PC-9 (cell line): ENCODE data around the gene KIFC3. TPM values are rescaled to one million over a fixed set of nuclear protein-coding genes. Genes with fewer than 3 reads are reported as not detected.

Source experiments
- BruUV-seq: library from RNA; stranded (reverse); fragments of 400-500 nt; replicated peaks from 2 replicates; lab custom pipeline; 2021; lab: Mats Ljungman, UMichigan
- CTCF ChIA-PET: fragments of 300-600 bp; sonication (Branson Sonifier 250); formaldehyde crosslinking; loops from one replicate; lab custom pipeline; 2022; ENCODE audit warnings: antibody characterized with exemption; lab: Charles Lee
- POLR2A ChIA-PET: fragments of 300-600 bp; sonication (Branson Sonifier 250); formaldehyde crosslinking; loops from one replicate; lab custom pipeline; 2022; ENCODE audit warnings: antibody characterized with exemption; ENCODE audit not compliant: unreplicated experiment; lab: Charles Lee
- DNase-seq, 2 experiments: peaks; one replicate each; pipeline versions ENCODE4 v3.0.0 to v3.0.0-alpha.2; 2015 to 2022; ENCODE audit warnings: mixed read lengths in 1 of 2
- H2AFZ ChIP-seq: fragments of 200-600 bp; sonication (generic); 2 replicates; pipeline ENCODE4 v1.8.1; 2017; ENCODE audit warnings: antibody characterized with exemption
- H3F3A ChIP-seq: fragments of 200-600 bp; sonication (generic); 2 replicates; pipeline ENCODE4 v1.8.1; 2017; ENCODE audit warnings: antibody characterized with exemption, mild to moderate bottlenecking, low read depth; ENCODE audit not compliant: insufficient read depth
- H3K27ac ChIP-seq: fragments of 200-600 bp; sonication (generic); 2 replicates; pipeline ENCODE4 v1.6.1; 2016; ENCODE audit warnings: mixed run types
- H3K27me3 ChIP-seq: fragments of 200-600 bp; sonication (generic); 2 replicates; pipeline ENCODE4 v1.6.1; 2016; ENCODE audit warnings: low read depth, mixed run types; ENCODE audit not compliant: insufficient read depth
- H3K36me3 ChIP-seq: fragments of 200-600 bp; sonication (generic); 2 replicates; pipeline ENCODE4 v1.6.1; 2016; ENCODE audit warnings: low read depth, mixed run types
- H3K4me1 ChIP-seq: fragments of 200-600 bp; sonication (generic); replicated peaks from 2 replicates; pipeline ENCODE4 v1.6.1; 2016; ENCODE audit warnings: mixed run types; ENCODE audit not compliant: insufficient read depth
- H3K4me2 ChIP-seq: fragments of 200-600 bp; sonication (generic); 2 replicates; pipeline ENCODE4 v1.6.1; 2017; ENCODE audit warnings: mixed run types
- H3K4me3 ChIP-seq: fragments of 200-600 bp; sonication (generic); 2 replicates; pipeline ENCODE4 v1.6.1; 2016; ENCODE audit warnings: mixed run types
- H3K79me2 ChIP-seq: fragments of 200-600 bp; sonication (generic); 2 replicates; pipeline ENCODE4 v1.6.1; 2017; ENCODE audit warnings: low read depth, mixed run types
- H3K9me2 ChIP-seq: fragments of 200-600 bp; sonication (generic); 2 replicates; pipeline ENCODE4 v1.8.1; 2017; ENCODE audit warnings: mild to moderate bottlenecking; ENCODE audit not compliant: insufficient read depth
- H3K9me3 ChIP-seq: fragments of 200-600 bp; sonication (generic); 2 replicates; pipeline ENCODE4 v1.8.1; 2016; ENCODE audit warnings: low read depth; ENCODE audit not compliant: insufficient read depth
- H4K20me1 ChIP-seq: fragments of 200-600 bp; sonication (generic); 2 replicates; pipeline ENCODE4 v1.8.1; 2017; ENCODE audit not compliant: insufficient read depth
- EZH2 ChIP-seq: fragments of 200-600 bp; sonication (generic); IDR thresholded peaks from 2 replicates; pipeline ENCODE4 v1.8.0; 2017; ENCODE audit warnings: antibody characterized with exemption, low read depth
- intact Hi-C: fragments of 100-400 bp; cut with micrococcal nuclease; formaldehyde crosslinking; loops from one replicate; pipeline ENCODE4 v1.10.0; 2022; ENCODE audit not compliant: unreplicated experiment
- total RNA-seq: library from RNA; stranded (reverse); gene quantifications from 2 replicates; pipeline ENCODE4 v1.2.3, GENCODE V29; 2021
- TF ChIP-seq, protein P1 (sequence below): fragments of 200-600 bp; sonication (generic); conservative IDR thresholded peaks from 2 replicates; pipeline ENCODE4 v1.6.1; 2017; ENCODE audit warnings: mixed run types, antibody characterized with exemption, mild to moderate bottlenecking, moderate library complexity

The KIFC3 gene
- total RNA-seq, 1 experiment from 2014 or later = 52.5 TPM

DNA sequence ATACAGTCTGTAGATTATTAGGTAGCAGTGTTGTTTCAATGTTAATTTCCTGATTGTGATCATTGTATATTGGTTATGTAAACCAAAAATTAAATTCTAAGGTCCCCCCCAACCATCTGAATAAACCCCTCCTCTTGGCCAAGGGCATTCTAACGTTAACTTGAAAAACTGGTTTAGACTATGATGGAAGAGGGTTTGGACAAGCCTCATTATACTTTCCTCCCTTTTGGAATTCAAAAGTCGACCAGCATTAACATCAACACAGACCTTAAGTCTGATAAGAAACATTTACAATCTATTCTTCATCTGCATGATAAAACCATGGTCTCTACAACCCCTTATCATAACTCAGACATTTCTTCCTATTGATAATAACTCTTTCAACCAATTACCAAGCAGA lies 20.6 kb upstream of the KIFC3 start:
- Histone ChIP-seq H3K4me3 (no peak overlapping the region), H3K27me3 (no peaks in the 10 kb centered on the region), H3K4me2 (peak overlapping the region; percentile 63), H3K9me2 (no peaks in the 10 kb centered on the region), H3K4me1 (peaks cover 75% of the 10 kb centered on the region), H3K27ac (peak overlapping the region; percentile 61), H2AFZ (no peak overlapping the region), H3K36me3 (no peaks in the 10 kb centered on the region), H4K20me1 (no peaks in the 10 kb centered on the region), H3K79me2 (no peaks in the 10 kb centered on the region), H3K9me3 (no peaks in the 10 kb centered on the region), H3F3A (peaks cover 56% of the 10 kb centered on the region)
- intact Hi-C loops = no loop called here
- CTCF ChIA-PET = interaction anchor here (0.6 kb wide), 1 partner anchor 30 kb away, joined by 4 read pairs; no protein-coding TSS in a partner anchor
- no peak for TF ChIP-seq EZH2
- TF ChIP-seq, protein P1, sequence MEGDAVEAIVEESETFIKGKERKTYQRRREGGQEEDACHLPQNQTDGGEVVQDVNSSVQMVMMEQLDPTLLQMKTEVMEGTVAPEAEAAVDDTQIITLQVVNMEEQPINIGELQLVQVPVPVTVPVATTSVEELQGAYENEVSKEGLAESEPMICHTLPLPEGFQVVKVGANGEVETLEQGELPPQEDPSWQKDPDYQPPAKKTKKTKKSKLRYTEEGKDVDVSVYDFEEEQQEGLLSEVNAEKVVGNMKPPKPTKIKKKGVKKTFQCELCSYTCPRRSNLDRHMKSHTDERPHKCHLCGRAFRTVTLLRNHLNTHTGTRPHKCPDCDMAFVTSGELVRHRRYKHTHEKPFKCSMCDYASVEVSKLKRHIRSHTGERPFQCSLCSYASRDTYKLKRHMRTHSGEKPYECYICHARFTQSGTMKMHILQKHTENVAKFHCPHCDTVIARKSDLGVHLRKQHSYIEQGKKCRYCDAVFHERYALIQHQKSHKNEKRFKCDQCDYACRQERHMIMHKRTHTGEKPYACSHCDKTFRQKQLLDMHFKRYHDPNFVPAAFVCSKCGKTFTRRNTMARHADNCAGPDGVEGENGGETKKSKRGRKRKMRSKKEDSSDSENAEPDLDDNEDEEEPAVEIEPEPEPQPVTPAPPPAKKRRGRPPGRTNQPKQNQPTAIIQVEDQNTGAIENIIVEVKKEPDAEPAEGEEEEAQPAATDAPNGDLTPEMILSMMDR = no peak
- POLR2A ChIA-PET = interaction anchor here (0.6 kb wide), 1 partner anchor 35 kb away, joined by 4 read pairs; no protein-coding TSS in a partner anchor
- DNase-seq = peak in 1 of 2 experiments; percentile 67
- no TSS peak for BruUV-seq

DNA sequence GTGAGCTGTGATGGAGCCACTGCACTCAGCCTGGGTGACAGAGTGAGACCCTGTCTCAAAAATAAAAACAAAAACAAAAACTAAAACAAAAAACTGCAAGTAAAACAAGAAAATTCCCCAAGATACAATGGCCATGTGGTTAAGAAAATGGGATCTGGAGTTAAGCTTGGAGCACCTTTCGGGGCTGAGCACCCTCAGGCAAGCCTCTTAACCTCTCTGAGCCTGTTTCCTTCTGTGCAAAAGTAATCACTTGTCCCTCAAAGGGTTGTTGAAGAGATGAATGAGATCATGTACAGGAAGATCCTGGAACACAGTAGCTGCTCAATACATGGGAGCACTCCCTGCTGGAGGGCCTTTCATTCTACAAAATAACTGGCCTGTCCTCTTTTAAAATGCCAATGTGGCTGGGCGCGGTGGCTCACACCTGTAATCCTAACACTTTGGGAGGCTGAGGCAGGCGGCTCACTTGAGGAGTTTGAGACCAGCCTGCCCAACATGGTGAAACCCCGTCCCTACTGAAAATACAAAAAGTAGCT lies 19.8 kb upstream of the KIFC3 start:
- H3K4me3 ChIP-seq = no peak overlapping the region
- no peaks in the 10 kb centered on the region for H3K27me3 ChIP-seq
- H3K9me2 ChIP-seq = no peaks in the 10 kb centered on the region
- no peaks in the 10 kb centered on the region for H3K36me3 ChIP-seq
- ChIA-PET POLR2A (interaction anchor here (0.6 kb wide), 1 partner anchor 36 kb away, joined by 4 read pairs; no protein-coding TSS in a partner anchor), CTCF (no interaction called here)
- TF ChIP-seq, protein P1 = no peak
- TF ChIP-seq EZH2 = no peak
- H3K4me2 ChIP-seq = peak overlapping the region; percentile 63; the same call in 1 of the 2 replicates
- peaks cover 57% of the 10 kb centered on the region for H3F3A ChIP-seq
- no peak overlapping the region for H3K27ac ChIP-seq
- intact Hi-C loops = no loop called here
- BruUV-seq = no TSS peak
- DNase-seq = no peak
- H2AFZ ChIP-seq = no peak overlapping the region
- peaks cover 82% of the 10 kb centered on the region for H3K4me1 ChIP-seq
- H4K20me1 ChIP-seq = no peaks in the 10 kb centered on the region
- H3K9me3 ChIP-seq = no peaks in the 10 kb centered on the region
- no peaks in the 10 kb centered on the region for H3K79me2 ChIP-seq

DNA sequence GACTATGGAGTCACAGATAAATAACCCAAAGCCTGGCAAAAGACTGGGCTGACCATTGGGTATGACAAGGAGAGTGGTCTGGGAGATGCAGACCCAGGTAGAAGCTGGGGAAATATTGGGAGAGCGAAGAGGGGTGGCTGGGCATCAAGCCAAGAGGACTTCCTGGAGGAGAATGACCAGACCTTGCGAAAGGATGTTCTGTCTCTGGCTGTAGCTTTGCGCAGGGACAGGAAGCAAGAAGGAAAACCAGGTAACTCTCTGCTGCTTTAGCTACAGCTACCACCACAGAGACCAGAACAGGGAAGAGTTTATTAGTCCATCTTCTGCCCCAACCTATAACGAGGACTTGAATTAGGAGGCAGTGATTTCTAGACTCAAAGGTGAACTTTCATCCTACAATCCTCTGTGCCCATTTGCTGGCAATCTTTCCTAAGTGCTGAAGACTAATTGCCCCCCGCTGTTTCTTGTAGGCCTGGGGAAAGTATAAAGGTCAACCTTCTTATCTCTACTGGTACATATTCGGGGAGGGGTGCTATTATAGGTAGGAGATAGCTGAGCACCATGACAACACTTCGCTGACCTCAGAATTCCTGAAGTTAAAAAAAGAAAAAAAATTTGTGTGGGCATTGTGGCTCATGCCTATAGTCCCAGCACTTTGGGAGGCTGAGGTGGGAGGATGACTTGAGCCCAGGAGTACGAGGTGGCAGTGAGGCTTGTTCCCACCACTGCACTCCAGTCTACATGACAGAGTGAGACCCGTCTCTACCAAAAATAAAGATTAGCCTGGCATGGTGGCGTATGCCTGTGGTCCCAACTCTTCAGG lies 19.1 kb upstream of the KIFC3 start:
- POLR2A ChIA-PET = no interaction called here

More for the DNA sequence above, 19.1 kb upstream of the KIFC3 start:
- Histone ChIP-seq H3K36me3 (no peaks in the 10 kb centered on the region), H3K27ac (no peak overlapping the region), H3K79me2 (no peaks in the 10 kb centered on the region), H3K4me3 (no peak overlapping the region), H3K4me2 (peak overlapping the region; percentile 63), H2AFZ (no peak overlapping the region), H3K9me2 (no peaks in the 10 kb centered on the region), H3K4me1 (peaks cover 82% of the 10 kb centered on the region), H3K9me3 (no peaks in the 10 kb centered on the region), H4K20me1 (no peaks in the 10 kb centered on the region), H3K27me3 (no peaks in the 10 kb centered on the region), H3F3A (peaks cover 57% of the 10 kb centered on the region)
- CTCF ChIA-PET = no interaction called here
- intact Hi-C loops = no loop called here
- BruUV-seq = no TSS peak
- peak in 1 of 2 experiments; percentile 51 for DNase-seq
- TF ChIP-seq, protein P1 = no peak
- no peak for TF ChIP-seq EZH2
